Ovary (tissue), 9 donors: ENCODE results near the gene PPP2R2C. TPM values are rescaled to one million over a fixed set of nuclear protein-coding genes. Genes with fewer than 3 reads are reported as not detected.

Experiments
- DNase-seq, 5 donors: peaks; one replicate each; pipeline ENCODE4 v3.0.0-alpha.2; 2019 to 2020
- H3K27ac ChIP-seq, 2 donors: fragments of 200-600 bp; one replicate each; pipeline versions ENCODE4 v1.5.1 to v1.8.0; 2019 to 2022
- H3K27me3 ChIP-seq: fragments of 200-600 bp; one replicate; pipeline ENCODE4 v1.8.0; 2022
- H3K36me3 ChIP-seq: fragments of 200-600 bp; sonication (generic); one replicate; pipeline ENCODE4 v1.5.1; 2019
- H3K4me1 ChIP-seq: one replicate; pipeline ENCODE4 v1.8.1; 2013; ENCODE audit warnings: mild to moderate bottlenecking, moderate library complexity; ENCODE audit not compliant: insufficient read depth
- H3K4me3 ChIP-seq: fragments of 200-600 bp; sonication (generic); one replicate; pipeline ENCODE4 v1.5.1; 2017
- H3K9me3 ChIP-seq, 2 donors: fragments of 200-600 bp in 1 of 2; sonication (generic) in 1 of 2; one replicate each; pipeline versions ENCODE4 v1.5.1 to v1.8.1; 2013 to 2019; ENCODE audit warnings: mild to moderate bottlenecking in 1 of 2, moderate library complexity in 1 of 2
- CTCF ChIP-seq, 3 donors: fragments of 450-650 bp in 2 of 3; fragments of 200-600 bp in 1 of 3; IDR thresholded peaks; one replicate each; pipeline versions ENCODE4 v1.5.1 to v1.8.0; 2016 to 2022; ENCODE audit warnings: antibody characterized with exemption in 3 of 3, mild to moderate bottlenecking in 1 of 3
- EP300 ChIP-seq: sonication (generic); formaldehyde crosslinking; IDR thresholded peaks from one replicate; pipeline ENCODE4 v1.6.1; 2017; ENCODE audit warnings: antibody characterized with exemption
- POLR2A ChIP-seq: fragments of 450-650 bp; IDR thresholded peaks from one replicate; pipeline ENCODE4 v1.6.1; 2017; ENCODE audit warnings: antibody characterized with exemption, mild to moderate bottlenecking, moderate library complexity
- WGBS, 3 donors: extraction: QIAGEN DNeasy Blood & Tissue Kit in 1 of 3; methylation state at CpG; one replicate each; pipeline versions ENCODE4 v1.1.5 to v1.1.7; 2013 to 2017; 5-methylcytosine and 5-hydroxymethylcytosine counted together
- intact Hi-C, 4 donors: fragments of 100-400 bp; cut with DNase I; formaldehyde crosslinking; loops; one replicate each; pipeline versions ENCODE4 v1.11.0 to v1.15.1; 2022 to 2023
- polyA plus RNA-seq, 2 donors: library from polyadenylated mRNA; stranded (reverse); fragments of 200-250 nt in 1 of 2; fragments of 350-450 nt in 1 of 2; fragmentation: Illumina TruSeq in 1 of 2; extraction: RNeasy Lipid Tissue Mini Kit (QIAGEN cat#74804) in 1 of 2; gene quantifications; one replicate each; pipeline ENCODE4 v1.2.3, GENCODE V29; 2013 to 2014
- total RNA-seq, 7 donors: library from RNA; depleted of rRNA in 2 of 7; stranded (reverse); fragments of >200 nt in 2 of 7; fragmentation: NEBNext Ultra II Directional in 3 of 7; extraction: Animal tissue kit (Norgen Biotek cat#: 25700) in 3 of 7; gene quantifications; one replicate each; pipeline versions ENCODE4 v1.1.0 to v1.2.4, GENCODE V29; 2016 to 2023
- donor health status: DM: no; HTN: no; CAD: no; lungs with moderate emphysema.
- donor health status: DM: no; HTN: no; CAD: no.
- donor health status: Bipolar disorder and iron deficiency.
- donor health status: DM: yes; HTN: yes; CAD: no.
- donor health status: DM: no; HTN: no; CAD: no.
- donor health status: DM: yes; HTN: yes; CAD: no.

Gene PPP2R2C
- total and polyA plus RNA-seq, 9 donors, result 0.12 to 4.5 (median 0.77) TPM

DNA sequence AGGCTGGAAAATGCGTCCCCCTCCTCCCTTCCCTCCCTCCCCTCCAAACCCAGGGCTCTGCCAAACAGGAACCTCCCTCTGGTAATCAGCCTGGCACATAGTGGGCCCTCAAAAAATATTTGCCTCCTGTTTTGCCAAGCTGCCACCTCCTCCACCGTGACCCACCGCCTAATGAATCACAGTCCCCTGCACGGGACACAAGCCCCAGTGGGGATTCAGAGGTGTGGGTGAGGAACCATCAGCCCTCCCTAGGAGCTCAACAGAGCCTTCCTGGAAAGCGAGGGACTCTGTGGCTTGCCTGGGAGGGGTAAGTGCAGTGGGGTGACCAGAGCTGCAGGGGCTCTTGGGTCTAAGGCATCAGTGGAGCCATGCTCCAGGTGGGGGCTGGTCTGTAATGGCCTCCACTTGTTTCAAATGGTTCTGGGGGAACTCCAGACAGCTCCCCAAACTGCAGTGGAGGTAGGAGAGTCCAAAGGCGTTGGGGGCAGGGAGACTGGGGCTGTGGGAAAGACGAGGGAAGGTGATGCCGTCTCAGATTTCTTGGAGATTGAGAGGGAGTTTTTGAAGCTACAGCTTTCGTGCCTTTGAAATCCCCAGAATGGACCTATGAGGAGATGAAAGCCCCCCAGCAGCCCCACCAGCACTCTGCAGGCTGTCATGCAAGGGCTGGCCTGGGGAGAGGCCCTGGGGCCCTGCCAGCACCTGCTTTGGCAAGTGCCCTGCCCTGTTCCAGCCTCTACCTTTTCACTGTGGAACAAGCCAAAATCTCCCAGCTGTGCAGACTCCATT, 1.0 kb upstream of the PPP2R2C start:
- Histone ChIP-seq H3K36me3 (no peaks in the 10 kb centered on the region), H3K27ac (no peak overlapping the region), H3K4me1 (no peaks in the 10 kb centered on the region), H3K9me3 (no peaks in the 10 kb centered on the region), H3K27me3 (no peaks in the 10 kb centered on the region), H3K4me3 (no peak overlapping the region)
- 41 to 59% (median 52%) methylated on average over 9 of the region's 9 CpGs for WGBS, 3 donors
- intact Hi-C loops, result no loop called here
- TF ChIP-seq CTCF (IDR thresholded peaks at IDR 0.05) (no peak), EP300 (no peak), POLR2A (no peak)
- DNase-seq, result peak in 1 of 5 donors; percentile 5

GRCh38 chr4:6472008-6472386, 417 bp downstream of the PPP2R2C start:
- WGBS, 3 donors, result 0 to 1% (median 0%) methylated on average over 20 to 44 of the region's 44 CpGs
- H3K4me1 ChIP-seq, result no peaks in the 10 kb centered on the region
- H3K36me3 ChIP-seq, result no peaks in the 10 kb centered on the region
- no peak overlapping the region for H3K27ac ChIP-seq
- no peaks in the 10 kb centered on the region for H3K9me3 ChIP-seq
- no peak for TF ChIP-seq CTCF (IDR thresholded peaks at IDR 0.05)
- DNase-seq, result peak in 1 of 5 donors; percentile 6
- H3K27me3 ChIP-seq, result no peaks in the 10 kb centered on the region
- intact Hi-C loops, result no loop called here
- peak overlapping the region; percentile 45 for H3K4me3 ChIP-seq

DNA sequence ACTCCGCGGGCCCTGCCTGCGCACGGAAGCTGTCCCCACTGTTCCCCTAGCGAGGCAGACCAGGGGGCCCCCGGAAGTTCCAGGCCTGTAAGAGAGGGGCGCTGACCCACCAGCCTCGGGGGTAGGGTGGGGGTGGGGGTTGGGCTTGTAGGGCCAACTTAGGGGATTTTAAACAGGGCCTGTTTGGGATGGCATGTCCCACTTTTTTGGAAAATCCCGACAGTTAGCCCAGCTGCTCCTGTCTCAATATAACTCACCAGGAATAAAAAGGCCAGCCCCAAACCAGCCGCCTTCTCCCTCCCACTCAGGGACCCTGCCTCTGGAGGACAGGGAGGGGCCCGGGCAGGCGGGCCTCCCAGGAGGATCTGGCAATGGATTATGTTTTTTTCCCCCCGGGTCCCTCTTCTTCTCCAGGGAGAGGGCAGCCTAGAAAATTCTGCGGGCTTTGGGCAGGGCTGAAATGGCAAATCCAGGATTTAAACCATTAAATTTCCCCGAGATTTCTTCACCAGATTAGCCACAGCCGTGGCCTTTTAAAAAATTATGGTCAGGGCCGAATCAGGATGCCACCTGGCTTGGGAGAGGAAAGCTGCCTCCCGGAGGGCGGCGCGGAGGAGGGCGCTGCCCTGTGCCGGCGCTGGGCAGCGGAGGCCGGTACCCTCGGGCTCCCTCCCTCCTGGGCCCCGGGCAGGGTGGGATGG, 957 bp downstream of the PPP2R2C start:
- Histone ChIP-seq H3K27me3 (no peaks in the 10 kb centered on the region), H3K36me3 (no peaks in the 10 kb centered on the region), H3K4me1 (no peaks in the 10 kb centered on the region), H3K27ac (no peak overlapping the region), H3K9me3 (no peaks in the 10 kb centered on the region), H3K4me3 (peak overlapping the region; percentile 45)
- peak in 1 of 5 donors; percentile 7 for DNase-seq
- WGBS, 3 donors, result 1 to 3% (median 2%) methylated on average over 23 to 28 of the region's 28 CpGs
- intact Hi-C loops, result no loop called here
- TF ChIP-seq CTCF (IDR thresholded peaks at IDR 0.05), result no peak

DNA sequence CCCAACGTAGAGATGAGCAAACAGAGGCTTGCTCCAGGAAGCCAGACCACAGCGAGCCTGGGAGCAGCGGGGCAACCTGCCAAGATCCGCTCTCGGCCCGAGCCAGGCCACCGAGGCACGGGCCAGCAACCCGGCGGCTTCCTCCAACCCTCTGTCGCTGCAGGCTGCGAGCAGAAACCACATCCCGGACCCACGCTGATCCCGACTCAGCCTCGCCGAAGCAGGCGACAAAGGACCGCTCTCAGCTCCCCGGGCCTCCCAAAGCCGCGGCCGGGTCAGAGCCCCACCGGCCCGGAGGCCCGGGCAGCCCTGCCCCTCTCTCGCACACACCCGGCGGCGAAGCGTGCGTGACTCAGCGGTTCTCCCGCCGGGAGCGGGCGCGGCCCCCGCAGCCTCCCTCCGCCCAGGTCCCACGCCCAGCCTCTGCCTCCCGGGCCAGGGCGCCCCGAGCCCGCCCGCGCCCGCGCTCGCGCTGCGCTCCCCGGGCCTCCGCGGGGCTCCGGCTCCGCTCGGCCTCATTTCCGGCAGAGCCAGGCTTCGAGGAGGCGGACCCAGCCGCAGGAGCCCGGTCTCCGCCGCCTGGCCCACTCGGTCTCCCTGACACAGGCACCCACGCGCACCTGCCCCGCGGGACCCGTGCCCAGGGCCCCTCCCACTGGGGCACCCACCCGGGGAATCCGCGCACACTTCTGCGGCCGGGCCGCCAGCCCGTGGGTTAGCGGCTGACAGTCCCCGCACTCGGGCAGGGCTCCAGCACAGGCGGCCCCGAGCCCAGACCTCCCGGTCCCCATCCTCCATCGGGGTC, 1.7 kb downstream of the PPP2R2C start:
- Histone ChIP-seq H3K36me3 (no peaks in the 10 kb centered on the region), H3K9me3 (no peaks in the 10 kb centered on the region), H3K4me1 (no peaks in the 10 kb centered on the region), H3K4me3 (peak overlapping the region; percentile 45), H3K27ac (no peak overlapping the region), H3K27me3 (no peaks in the 10 kb centered on the region)
- WGBS, 3 donors, result 0 to 1% (median 0%) methylated on average over 53 to 85 of the region's 85 CpGs
- peak; percentile 25 to 63 (median 40) for DNase-seq
- intact Hi-C loops, result no loop called here
- no peak for TF ChIP-seq CTCF (IDR thresholded peaks at IDR 0.05)
- TF ChIP-seq EP300, result no peak
- no peak for TF ChIP-seq POLR2A
